GM19025 (cell line): ENCODE measurements around the gene ADTRP.
A peak's percentile ranks its signal among the peaks of the same experiment; 100 is the strongest.

Experiments used
- ATAC-seq: cut with Tn5 transposase; IDR thresholded peaks from one replicate; pipeline ENCODE4 v1.9.1; 2021; ENCODE audit warnings: mild to moderate bottlenecking, low read depth, moderate library complexity; ENCODE audit not compliant: unreplicated experiment

ADTRP gene

GRCh38 chr6:11778036-11778435, 567 bp downstream of the ADTRP start:
- no peak for ATAC-seq

GRCh38 chr6:11775791-11776409, 2.7 kb downstream of the ADTRP start:
- no peak for ATAC-seq

GRCh38 chr6:11774426-11774825, 4.2 kb downstream of the ADTRP start:
- ATAC-seq: no peak

- no peak for ATAC-seq
Observed at GRCh38 chr6:11773581-11773980, 5.0 kb downstream of the ADTRP start.

DNA sequence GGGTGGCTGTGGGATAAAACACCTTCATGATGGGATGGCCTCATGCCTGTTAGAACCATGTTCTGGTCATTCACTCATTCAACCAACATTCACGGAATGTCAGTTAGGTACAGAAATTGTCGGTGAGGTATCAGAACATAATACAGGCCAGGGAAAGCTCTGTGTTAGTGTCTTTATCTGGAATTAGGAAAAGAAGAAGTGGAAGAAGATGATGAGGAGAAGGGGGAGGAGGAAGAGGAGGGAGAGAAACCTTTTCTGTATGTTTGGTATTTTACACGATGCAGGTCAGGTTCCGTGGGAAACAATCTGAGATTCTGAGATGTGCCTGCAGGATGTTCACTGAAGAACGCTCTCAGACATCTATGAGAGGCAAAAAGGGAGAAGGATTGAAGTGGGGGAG, 5.6 kb downstream of the ADTRP start:
- ATAC-seq: no peak

DNA sequence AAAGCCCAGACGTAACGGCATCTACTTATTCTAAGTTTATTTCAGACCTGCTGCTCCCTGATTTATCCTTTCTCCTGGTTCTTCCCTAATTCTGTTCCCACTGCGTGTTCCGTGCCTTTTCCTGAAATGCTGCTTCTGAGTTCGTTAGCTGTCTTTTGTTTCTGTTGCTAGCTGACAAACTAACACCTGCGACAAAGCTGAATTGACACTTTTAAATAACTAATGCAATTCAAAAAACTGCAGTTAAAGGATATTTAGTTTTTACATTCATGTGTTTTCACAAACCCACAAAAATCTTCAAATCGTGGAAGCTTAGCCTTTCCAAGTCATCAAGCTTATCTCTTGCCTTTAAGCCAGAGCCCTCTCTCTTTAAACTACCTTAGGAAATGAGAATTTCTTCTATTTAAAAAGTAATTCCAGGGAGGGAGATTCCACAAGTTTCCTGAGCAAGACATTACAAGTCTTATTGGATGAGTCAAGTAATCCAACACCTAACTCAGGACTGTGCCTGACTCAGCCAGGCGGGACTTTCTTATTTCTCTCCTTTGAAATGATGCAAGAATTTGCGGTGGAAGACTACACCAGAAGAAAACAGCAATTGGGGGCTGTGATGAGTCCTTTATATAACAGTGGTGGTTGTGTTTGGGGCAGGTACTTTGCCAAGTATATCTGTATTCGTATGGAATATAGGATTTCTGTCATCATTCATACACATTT, 6.3 kb downstream of the ADTRP start:
- no peak for ATAC-seq

- ATAC-seq: no peak
Observed at GRCh38 chr6:11771473-11772048, 7.0 kb downstream of the ADTRP start.

- ATAC-seq: peak; percentile 63
Observed at GRCh38 chr6:11770546-11771466, 7.8 kb downstream of the ADTRP start.

DNA sequence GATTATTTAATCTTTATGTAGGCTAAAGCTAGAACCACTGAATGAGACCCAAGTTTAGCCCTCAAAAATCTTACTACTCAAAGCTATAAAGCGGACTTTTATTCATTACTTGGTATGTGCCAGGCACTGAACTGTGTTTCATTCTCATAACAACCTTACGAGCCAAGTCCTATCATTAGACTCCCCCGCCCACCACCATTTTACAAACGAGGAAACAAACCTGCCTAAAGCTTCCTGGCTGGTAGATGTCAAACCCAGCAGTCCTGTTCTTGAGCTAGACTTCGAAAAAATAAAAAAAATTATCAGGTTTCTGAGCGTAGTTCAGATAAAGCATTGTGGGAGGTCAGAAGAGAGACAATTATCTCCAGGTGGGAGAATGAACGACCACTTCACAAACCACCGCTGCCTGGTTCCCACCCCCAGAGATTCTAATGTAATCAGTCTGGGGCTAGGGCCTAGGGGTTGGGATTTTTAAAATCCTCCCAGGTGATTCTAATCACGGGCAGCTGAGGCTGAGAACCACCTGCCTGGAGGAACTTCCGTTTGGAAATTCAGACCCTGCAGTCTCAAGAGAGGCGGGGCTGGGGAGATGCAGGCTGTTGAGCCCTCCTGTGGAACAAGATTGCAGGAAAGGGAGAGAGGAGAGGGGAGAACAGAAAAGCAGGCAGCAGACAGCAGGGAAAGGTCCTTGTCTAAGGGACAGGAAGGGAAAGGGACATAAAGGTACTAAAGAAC, 8.6 kb downstream of the ADTRP start:
- ATAC-seq: no peak

- no peak for ATAC-seq
Observed at GRCh38 chr6:11769244-11769643, 9.4 kb downstream of the ADTRP start.

DNA sequence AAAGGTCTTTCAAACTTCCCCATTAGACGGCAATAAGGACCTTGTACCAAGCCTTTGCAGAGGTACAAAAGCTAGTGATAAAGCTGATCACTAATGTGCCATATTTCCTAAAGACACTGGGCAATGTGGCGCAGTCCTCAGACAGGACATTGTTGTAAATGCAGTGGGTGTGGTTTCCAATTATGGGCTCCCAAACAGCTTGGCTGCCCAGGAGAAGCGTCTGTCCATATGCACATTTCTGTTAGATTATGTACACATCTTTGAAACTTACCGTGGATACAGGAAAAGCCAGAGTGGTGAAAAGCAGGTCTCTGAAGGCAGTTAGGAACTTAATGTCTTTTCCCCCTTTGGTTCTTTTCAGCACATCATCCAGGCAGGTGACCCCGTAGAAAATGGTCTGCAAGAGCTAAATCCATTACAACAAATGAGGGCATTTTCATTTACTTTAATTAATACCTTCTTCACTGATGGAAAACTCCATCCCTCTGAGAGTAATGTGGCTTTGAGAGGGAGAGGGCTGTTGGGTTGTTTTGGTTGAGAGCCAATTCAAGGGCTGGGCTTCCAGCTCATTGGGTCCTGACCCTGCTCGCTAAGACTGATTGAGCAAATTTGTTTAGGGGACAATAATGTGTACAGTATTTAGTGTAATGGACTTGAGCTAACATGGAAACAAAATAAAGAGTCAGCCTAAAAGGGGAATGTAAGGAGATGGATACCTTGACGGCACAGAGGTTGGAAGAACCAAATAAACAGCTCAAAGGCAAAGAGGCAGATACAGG, 10.4 kb downstream of the ADTRP start:
- ATAC-seq: no peak

DNA sequence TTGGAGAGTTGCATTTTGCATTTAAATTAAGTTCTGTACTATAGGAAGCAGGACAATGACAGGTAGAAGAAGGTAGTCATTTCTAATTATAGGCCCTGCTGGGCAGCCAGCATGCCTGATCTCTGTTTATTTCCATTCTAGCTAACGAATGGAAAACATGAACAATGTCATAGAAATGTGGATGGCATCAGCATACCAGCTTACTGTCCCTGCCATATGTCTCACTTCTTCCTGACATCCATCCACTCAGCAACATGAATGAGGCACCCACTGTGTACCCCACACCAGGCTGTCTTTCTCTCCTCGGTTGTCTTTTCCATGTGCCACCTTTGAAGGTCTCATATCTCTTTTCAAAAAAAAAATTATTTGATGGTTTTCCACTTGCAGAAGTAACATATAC, 11.1 kb downstream of the ADTRP start:
- ATAC-seq: no peak

- no peak for ATAC-seq
Observed at GRCh38 chr6:11766589-11767450, 11.8 kb downstream of the ADTRP start.

DNA sequence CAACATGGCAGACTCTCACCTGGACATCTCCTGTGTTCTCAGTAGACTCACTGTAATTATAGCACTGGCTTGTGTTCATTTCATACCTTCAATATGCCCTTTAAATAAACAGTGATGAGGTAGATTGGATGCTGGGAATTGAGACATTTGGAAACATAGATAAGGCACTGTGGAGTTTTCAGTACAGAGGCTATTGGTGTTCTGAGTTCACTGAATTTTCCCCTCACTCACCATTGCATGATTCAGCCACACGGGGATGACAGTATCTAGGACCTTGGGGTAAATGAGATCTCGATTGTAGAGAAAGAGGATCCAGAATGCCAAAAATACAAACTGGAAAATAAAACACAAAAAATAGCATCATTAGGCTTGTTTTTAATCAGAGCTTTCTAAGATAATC, 12.6 kb downstream of the ADTRP start:
- no peak for ATAC-seq

DNA sequence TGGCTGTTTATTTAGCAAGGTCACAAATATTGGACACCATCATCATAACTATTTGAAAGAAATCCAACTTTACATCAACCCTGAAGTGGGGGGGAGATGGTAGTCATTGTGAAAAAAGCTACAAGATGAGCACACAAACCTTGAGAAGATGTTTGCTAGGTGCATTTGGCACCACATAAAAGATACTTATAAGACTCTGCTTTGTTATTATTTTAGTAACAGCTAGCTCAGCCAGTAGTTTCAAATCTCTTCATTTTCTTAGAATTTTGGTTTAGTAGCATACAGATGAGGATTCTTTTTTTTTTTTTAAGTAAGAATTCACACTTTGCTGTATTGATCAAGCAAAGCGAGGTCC, 14.4 kb downstream of the ADTRP start:
- ATAC-seq: no peak

GRCh38 chr6:11763460-11764249, 14.9 kb downstream of the ADTRP start:
- ATAC-seq: no peak

DNA sequence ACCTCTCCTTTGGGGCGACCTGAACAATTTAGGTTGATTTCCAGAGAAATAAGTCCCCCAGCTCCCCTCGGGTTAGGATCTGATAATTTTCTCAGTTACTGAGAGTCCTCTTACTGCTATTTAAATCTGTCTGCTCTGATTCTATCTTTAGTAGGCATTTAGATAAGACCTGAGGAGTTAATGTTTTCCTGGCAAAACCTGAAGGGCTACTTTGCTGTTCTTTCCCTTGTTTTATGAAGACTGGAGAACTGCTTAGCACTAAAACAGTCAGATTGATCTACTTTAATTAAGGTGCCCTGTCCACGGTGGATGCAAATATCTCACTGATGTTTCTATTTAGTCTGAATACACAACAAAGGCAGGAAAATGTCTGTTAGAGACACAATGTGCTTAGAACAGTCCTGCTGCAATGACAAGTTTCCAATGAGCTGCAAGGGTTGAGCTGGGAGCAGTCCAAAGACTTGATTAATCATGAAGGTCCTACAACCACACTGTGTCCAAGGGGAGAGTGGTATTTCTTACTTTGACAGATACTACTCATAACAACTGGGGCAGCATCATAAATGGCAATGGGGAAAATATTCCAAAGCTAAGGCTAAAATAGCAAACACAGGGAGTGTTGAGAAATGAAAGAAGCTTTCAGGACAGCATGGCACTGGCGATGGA, 15.7 kb downstream of the ADTRP start:
- no peak for ATAC-seq
